ENCODE data around the gene TNS4.

TNS4 gene

DNA sequence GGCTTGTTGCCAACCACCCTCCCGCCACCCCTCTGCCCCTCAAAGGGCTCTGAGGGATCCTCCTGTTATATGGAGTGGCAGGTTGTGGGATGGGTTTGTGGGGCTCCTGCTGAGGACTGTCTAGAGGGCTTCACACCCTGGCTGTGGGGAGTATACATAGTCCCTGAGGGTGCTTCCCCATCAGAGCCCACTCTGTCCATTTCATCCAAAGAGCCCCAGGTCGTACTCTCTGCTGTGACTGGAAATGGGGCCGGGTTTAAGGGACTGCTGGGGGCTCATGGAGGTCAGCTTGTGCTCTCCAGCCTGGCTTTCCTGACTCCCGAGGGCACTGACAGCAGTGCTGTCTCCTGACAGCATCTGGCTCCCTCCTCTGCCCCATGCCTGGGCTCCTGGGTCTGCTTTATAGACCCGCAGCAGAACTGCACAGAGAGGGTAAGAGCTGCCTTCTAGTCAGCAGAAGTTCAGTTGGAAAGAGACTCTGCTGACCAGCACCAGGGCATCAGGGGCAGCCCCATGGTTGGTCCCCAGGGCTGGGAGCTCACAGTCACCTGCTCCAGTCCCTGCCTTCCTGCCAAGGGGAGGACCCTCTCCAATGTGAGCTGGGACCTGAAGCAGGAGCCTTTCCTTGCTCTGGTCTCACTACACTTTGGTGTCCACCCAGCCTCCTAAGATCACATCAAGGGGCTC lies 17.8 kb upstream of the TNS4 start:
- Histone ChIP-seq H3K9ac (ENCODE audit: low read length) (no peak overlapping the region), H3K4me1 (ENCODE audit: control insufficient read depth, insufficient read depth, low read length) (peaks cover 24% of the 10 kb centered on the region), H3K4me3 (ENCODE audit: low read length) (no peak overlapping the region), H3K9me3 (ENCODE audit: control insufficient read depth, low read length) (no peaks in the 10 kb centered on the region), H3K27me3 (ENCODE audit: control insufficient read depth, insufficient read depth, low read length) (no peaks in the 10 kb centered on the region), H3K36me3 (ENCODE audit: control insufficient read depth, insufficient read depth, low read length) (no peaks in the 10 kb centered on the region)

DNA sequence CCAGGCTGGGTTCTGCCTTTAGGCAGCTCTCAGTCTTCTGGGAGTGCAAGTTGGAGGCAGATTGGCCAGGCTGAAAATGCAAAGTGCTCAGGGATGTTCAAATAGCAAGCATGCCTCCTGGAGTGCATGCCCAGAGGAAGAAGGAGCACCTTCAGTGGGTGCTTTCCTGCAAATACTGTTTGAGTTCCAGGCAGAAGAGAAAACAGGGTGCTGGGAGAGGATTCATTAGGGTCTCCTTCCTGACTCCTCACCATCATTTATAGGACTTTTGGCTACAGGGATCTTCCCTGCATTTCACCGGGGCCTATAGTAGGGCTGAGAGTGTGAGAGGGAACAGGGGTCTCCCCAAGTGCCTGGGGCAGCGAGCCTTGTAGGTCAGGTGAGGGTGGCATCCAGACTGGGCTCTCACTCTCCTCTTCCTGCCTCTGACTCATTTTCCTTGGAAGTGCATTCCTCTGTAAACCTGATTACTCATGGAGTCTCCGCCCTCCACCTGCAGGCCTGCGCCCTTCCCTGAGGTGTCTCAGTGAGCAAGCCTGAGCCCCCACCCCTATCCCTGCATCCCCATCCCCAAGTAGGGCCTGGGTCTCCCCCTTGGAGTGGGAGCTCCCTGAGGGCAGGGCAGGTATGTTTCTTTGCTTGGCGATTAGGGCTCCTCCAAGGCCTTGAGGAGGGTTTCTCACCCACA lies 17.1 kb upstream of the TNS4 start:
- no peak overlapping the region for H3K4me3 ChIP-seq (ENCODE audit: low read length)
- no peaks in the 10 kb centered on the region for H3K9me3 ChIP-seq (ENCODE audit: control insufficient read depth, low read length)
- peaks cover 24% of the 10 kb centered on the region for H3K4me1 ChIP-seq (ENCODE audit: control insufficient read depth, insufficient read depth, low read length)
- H3K27me3 ChIP-seq (ENCODE audit: control insufficient read depth, insufficient read depth, low read length): no peaks in the 10 kb centered on the region
- H3K9ac ChIP-seq (ENCODE audit: low read length): no peak overlapping the region
- no peaks in the 10 kb centered on the region for H3K36me3 ChIP-seq (ENCODE audit: control insufficient read depth, insufficient read depth, low read length)

DNA sequence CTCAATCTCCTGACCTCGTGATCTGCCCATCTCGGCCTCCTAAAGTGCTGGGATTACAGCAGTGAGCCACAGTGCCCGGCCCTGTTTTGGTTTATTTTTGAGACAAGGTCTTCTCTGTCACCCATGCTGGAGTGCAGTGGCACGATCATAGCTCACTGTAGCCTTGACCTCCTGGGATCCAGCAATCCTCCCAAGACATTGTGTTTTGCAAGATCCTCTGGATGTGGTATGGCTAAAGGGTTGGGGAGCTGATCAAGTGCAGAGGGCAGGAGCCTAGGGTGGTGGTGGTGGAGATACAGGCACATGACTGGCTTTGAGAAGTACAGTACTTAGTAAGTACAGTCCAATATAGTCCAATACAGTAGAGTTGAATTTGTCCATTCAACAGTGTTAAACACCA lies 16.6 kb upstream of the TNS4 start:
- peaks cover 24% of the 10 kb centered on the region for H3K4me1 ChIP-seq (ENCODE audit: control insufficient read depth, insufficient read depth, low read length)
- no peak overlapping the region for H3K4me3 ChIP-seq (ENCODE audit: low read length)
- H3K9me3 ChIP-seq (ENCODE audit: control insufficient read depth, low read length): no peaks in the 10 kb centered on the region
- no peaks in the 10 kb centered on the region for H3K36me3 ChIP-seq (ENCODE audit: control insufficient read depth, insufficient read depth, low read length)
- H3K27me3 ChIP-seq (ENCODE audit: control insufficient read depth, insufficient read depth, low read length): no peaks in the 10 kb centered on the region
- H3K9ac ChIP-seq (ENCODE audit: low read length): no peak overlapping the region

DNA sequence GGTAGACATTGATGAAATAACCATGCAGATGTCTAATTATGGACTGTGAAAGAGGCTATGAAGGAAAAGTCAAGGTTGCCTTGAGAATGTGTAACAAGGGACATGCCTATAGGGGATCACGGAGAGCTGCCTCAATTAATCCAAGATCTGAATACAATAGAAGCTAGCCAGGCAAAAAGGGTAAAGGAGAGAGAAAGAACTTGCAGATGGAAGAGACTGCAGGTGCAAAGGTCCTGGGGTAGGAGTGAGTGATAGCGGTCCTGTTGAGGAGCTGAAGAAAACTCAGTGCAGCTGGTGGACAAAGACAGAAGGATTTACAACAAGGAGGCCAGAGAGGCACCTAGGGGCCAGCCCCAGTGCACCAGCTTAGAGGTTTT lies 15.9 kb upstream of the TNS4 start:
- peaks cover 24% of the 10 kb centered on the region for H3K4me1 ChIP-seq (ENCODE audit: control insufficient read depth, insufficient read depth, low read length)
- no peak overlapping the region for H3K9ac ChIP-seq (ENCODE audit: low read length)
- no peaks in the 10 kb centered on the region for H3K36me3 ChIP-seq (ENCODE audit: control insufficient read depth, insufficient read depth, low read length)
- H3K4me3 ChIP-seq (ENCODE audit: low read length): no peak overlapping the region
- H3K27me3 ChIP-seq (ENCODE audit: control insufficient read depth, insufficient read depth, low read length): no peaks in the 10 kb centered on the region
- no peaks in the 10 kb centered on the region for H3K9me3 ChIP-seq (ENCODE audit: control insufficient read depth, low read length)

DNA sequence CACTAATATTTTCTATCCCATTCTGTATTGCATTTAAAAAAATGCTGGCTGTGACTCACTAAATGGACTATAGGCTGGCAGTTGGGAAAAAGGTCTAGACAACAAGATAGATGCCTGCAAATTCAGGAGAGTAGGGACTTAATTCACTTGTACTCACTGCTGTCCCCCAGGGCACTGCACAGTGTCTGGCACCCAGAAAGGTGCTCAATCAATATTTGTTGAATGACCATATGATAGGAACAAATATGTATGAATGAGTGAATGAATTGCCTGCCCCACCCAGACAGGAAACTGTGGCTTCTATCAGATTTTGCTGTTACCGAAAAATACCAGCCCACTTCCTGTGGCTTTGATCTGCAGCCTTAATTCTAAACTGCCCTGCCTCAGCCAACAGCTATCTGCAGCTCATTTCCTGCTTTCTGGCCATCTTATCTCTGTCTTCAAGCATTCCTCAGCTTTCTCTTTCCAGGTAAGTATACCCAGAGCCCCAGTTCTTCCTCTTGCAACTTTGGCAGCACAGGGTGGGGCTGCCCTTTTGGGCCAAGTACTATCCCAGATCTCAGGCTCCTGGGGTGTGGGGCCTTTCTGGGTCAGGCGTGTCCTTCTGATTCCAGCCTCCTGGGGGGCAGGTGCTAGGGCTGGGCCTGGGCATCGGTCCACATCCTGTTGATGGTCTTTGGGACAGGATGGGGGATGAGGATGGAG lies 15.3 kb upstream of the TNS4 start:
- Histone ChIP-seq H3K9me3 (ENCODE audit: control insufficient read depth, low read length) (no peaks in the 10 kb centered on the region), H3K4me3 (ENCODE audit: low read length) (no peak overlapping the region), H3K9ac (ENCODE audit: low read length) (no peak overlapping the region), H3K36me3 (ENCODE audit: control insufficient read depth, insufficient read depth, low read length) (no peaks in the 10 kb centered on the region), H3K27me3 (ENCODE audit: control insufficient read depth, insufficient read depth, low read length) (no peaks in the 10 kb centered on the region), H3K4me1 (ENCODE audit: control insufficient read depth, insufficient read depth, low read length) (peaks cover 24% of the 10 kb centered on the region)

DNA sequence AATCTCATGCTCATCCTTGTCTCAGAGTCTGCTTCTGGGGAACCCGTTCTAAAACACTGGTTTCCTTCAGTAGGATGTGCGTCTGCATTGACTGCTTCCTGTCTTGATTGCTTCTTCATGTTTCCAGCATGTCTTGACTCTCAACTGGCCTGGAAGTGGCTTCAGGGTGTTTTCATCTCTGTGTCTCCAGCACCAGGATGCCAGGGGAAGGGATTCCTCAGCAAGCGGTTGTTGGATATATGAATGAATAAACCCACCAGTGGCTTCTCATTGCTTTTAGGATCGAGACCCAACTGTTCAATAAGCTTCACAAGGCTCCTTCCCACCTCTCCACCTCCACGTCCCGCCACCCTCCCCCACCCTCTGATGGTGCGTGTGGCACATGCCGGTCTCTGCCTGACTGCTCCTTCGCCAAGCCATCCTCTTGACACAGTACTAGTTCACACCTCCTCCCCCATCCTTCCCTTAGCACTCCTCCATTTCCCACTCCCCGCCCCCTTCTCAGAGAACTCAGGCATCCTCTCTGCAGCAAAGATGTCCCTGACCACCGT lies 14.1 kb upstream of the TNS4 start:
- H3K27me3 ChIP-seq (ENCODE audit: control insufficient read depth, insufficient read depth, low read length): no peaks in the 10 kb centered on the region
- H3K36me3 ChIP-seq (ENCODE audit: control insufficient read depth, insufficient read depth, low read length): no peaks in the 10 kb centered on the region
- H3K4me1 ChIP-seq (ENCODE audit: control insufficient read depth, insufficient read depth, low read length): peaks cover 24% of the 10 kb centered on the region
- H3K9me3 ChIP-seq (ENCODE audit: control insufficient read depth, low read length): no peaks in the 10 kb centered on the region
- H3K9ac ChIP-seq (ENCODE audit: low read length): no peak overlapping the region
- no peak overlapping the region for H3K4me3 ChIP-seq (ENCODE audit: low read length)

DNA sequence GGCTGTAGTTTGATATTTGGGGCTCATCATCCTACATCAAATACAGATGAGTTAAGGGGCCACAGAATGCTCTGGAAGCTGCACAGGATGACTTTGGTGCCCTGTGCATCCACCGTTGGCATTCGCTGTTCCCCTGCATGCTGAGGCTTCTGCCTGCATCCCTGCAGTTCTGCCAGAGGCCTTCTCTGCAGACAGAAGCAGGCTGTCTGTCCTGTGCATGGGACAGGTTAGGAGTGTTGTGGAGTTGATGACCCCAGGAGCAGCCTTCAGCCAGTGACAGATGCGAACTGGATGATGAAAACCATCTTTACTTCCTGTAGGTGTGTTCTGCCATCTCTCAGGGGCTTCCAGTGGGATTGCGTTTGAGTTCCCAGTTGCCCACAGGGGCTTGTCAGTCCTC lies 13.6 kb upstream of the TNS4 start:
- no peaks in the 10 kb centered on the region for H3K9me3 ChIP-seq (ENCODE audit: control insufficient read depth, low read length)
- H3K4me3 ChIP-seq (ENCODE audit: low read length): no peak overlapping the region
- H3K9ac ChIP-seq (ENCODE audit: low read length): no peak overlapping the region
- H3K27me3 ChIP-seq (ENCODE audit: control insufficient read depth, insufficient read depth, low read length): no peaks in the 10 kb centered on the region
- H3K4me1 ChIP-seq (ENCODE audit: control insufficient read depth, insufficient read depth, low read length): peaks cover 24% of the 10 kb centered on the region
- H3K36me3 ChIP-seq (ENCODE audit: control insufficient read depth, insufficient read depth, low read length): no peaks in the 10 kb centered on the region

DNA sequence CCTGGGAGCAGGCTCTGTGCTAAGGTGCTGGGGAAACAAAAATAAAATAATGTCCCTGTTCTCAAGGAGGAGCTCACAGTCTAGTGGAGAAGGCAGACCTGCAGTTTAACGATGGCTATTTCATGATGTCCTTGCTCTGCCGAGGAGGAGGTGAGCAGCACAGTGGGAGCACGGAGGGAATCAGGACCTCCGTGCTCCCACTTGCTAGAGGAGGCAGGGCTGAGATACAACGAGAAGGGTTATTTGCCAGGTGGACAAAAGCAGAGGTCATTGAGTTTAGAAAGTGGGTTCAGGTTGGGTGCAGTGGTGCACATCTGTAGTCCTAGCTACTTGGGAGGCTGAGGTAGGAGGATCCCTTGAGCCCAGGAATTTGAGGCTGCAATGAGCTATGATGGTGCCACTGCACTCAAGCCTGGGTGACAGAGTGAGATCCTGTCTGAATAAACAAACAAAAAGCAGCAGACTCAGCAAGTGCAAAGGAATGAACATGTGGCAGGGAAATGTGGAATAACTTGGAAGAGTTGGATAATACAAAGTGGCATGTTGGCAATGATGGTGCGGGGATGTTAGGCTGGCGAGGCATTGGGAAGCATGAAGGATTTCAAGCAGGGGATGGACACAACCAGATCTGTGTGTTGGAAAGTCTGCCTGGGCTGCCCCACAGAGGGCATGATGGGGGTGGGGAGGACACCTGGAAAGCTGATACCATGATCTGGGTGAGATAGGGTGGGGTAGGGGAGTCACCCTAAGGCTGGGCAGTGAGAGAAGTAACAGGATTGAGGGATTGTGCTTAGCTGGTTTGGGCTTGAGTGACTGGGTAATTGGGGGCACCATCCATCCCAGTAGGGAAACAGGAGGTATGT lies 12.8 kb upstream of the TNS4 start:
- Histone ChIP-seq H3K9ac (ENCODE audit: low read length) (no peak overlapping the region), H3K4me1 (ENCODE audit: control insufficient read depth, insufficient read depth, low read length) (peaks cover 24% of the 10 kb centered on the region), H3K4me3 (ENCODE audit: low read length) (no peak overlapping the region), H3K9me3 (ENCODE audit: control insufficient read depth, low read length) (no peaks in the 10 kb centered on the region), H3K27me3 (ENCODE audit: control insufficient read depth, insufficient read depth, low read length) (no peaks in the 10 kb centered on the region), H3K36me3 (ENCODE audit: control insufficient read depth, insufficient read depth, low read length) (no peaks in the 10 kb centered on the region)

DNA sequence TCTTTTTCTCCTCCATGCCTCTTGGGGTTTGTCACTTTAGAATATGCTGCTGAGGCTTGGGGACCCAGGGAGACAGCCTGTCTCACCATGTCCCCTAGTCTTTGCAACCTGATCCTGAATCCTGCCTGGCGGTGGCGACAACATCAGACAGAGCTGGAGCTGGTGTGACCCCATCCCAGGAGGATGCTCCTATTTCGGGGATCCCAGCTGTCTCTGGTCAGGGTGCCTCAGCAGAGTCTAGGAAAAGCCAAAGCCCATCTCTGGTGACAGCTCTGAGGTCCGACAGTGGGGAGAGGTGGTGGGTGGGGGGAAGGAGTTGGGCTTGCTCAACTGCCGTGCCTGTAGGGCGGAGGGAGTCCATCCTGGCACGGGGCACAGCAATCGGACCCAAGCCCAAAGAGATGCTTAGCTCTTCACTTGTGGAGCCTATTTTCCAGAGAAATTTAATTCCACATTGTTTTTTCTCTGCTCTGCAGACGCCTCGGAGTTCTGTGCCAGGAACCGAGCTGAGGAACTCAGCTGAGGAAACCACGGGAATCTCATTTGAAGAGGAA lies 10.3 kb upstream of the TNS4 start:
- Histone ChIP-seq H3K4me3 (ENCODE audit: low read length) (no peak overlapping the region), H3K4me1 (ENCODE audit: control insufficient read depth, insufficient read depth, low read length) (peaks cover 6% of the 10 kb centered on the region), H3K9me3 (ENCODE audit: control insufficient read depth, low read length) (no peaks in the 10 kb centered on the region), H3K36me3 (ENCODE audit: control insufficient read depth, insufficient read depth, low read length) (no peaks in the 10 kb centered on the region), H3K27me3 (ENCODE audit: control insufficient read depth, insufficient read depth, low read length) (no peaks in the 10 kb centered on the region), H3K9ac (ENCODE audit: low read length) (no peak overlapping the region)

DNA sequence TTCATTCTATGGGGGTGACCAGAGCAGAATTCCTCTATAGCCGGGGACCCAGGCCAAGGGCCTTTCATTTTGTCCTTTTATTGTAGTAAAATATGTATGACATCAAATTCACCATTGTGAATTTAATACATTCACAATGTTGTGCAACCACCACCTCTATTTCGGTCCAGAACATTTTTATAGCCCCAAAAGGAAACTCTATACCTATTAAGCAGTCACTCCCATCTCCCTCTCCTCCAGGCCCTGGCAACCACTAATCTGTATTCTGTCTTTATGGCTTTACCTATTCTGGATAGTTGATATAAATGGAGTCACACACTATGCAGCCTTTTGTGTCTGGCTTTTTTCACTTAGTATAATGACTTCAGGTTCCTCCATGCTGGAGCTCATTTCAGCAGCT lies 9.7 kb upstream of the TNS4 start:
- H3K27me3 ChIP-seq (ENCODE audit: control insufficient read depth, insufficient read depth, low read length): no peaks in the 10 kb centered on the region
- H3K36me3 ChIP-seq (ENCODE audit: control insufficient read depth, insufficient read depth, low read length): no peaks in the 10 kb centered on the region
- H3K4me3 ChIP-seq (ENCODE audit: low read length): no peak overlapping the region
- H3K9me3 ChIP-seq (ENCODE audit: control insufficient read depth, low read length): no peaks in the 10 kb centered on the region
- no peak overlapping the region for H3K9ac ChIP-seq (ENCODE audit: low read length)
- H3K4me1 ChIP-seq (ENCODE audit: control insufficient read depth, insufficient read depth, low read length): peaks cover under 1% of the 10 kb centered on the region

DNA sequence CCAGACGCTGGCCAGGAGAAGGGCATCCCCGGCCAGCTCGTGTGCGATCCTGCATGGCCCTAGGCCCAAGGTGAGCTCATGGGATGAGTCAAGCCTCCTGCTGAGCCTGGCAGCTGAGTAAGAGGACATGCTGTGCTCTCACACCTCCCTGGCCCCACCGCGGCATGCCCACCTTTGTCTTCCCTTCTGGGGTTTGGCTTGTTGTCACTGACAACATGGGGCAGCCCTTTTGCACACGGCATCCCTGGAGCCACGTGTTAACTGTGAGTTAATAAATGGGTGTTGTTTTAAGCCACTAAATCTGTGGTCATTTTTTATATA lies 8.9 kb upstream of the TNS4 start:
- no peaks in the 10 kb centered on the region for H3K9me3 ChIP-seq (ENCODE audit: control insufficient read depth, low read length)
- H3K36me3 ChIP-seq (ENCODE audit: control insufficient read depth, insufficient read depth, low read length): no peaks in the 10 kb centered on the region
- no peaks in the 10 kb centered on the region for H3K4me1 ChIP-seq (ENCODE audit: control insufficient read depth, insufficient read depth, low read length)
- no peak overlapping the region for H3K9ac ChIP-seq (ENCODE audit: low read length)
- no peaks in the 10 kb centered on the region for H3K27me3 ChIP-seq (ENCODE audit: control insufficient read depth, insufficient read depth, low read length)
- H3K4me3 ChIP-seq (ENCODE audit: low read length): no peak overlapping the region

Measured in mucosa of stomach (tissue), 1 donor.